Subcutaneous adipose tissue (tissue), 4 donors: Measurements from ENCODE around the gene KIFC1. TPM values are rescaled to one million over a fixed set of nuclear protein-coding genes. Genes with fewer than 3 reads are reported as not detected.

Experiments
- CTCF ChIP-seq: fragments of 450-650 bp; IDR thresholded peaks from one replicate; pipeline ENCODE4 v1.5.1; 2016; ENCODE audit warnings: low read depth, mild to moderate bottlenecking, control low read depth, antibody characterized with exemption, moderate library complexity
- total RNA-seq, 4 donors: library from RNA; depleted of rRNA; stranded (reverse); fragments of >200 nt; gene quantifications; one replicate each; pipeline ENCODE4 v1.1.0, GENCODE V29; 2016

The KIFC1 gene
- total RNA-seq, 4 donors from 2014 or later: 0.33 to 4.4 (median 3.9) TPM; not detected in 1

GRCh38 chr6:33367009-33367714, 24.5 kb upstream of the KIFC1 start:
- no peak for TF ChIP-seq CTCF

- no peak for TF ChIP-seq CTCF
Measured at GRCh38 chr6:33372526-33373123, 19.0 kb upstream of the KIFC1 start.

GRCh38 chr6:33373960-33374910, 17.4 kb upstream of the KIFC1 start:
- no peak for TF ChIP-seq CTCF

GRCh38 chr6:33375143-33375671, 16.4 kb upstream of the KIFC1 start:
- no peak for TF ChIP-seq CTCF

GRCh38 chr6:33377171-33377570, 14.5 kb upstream of the KIFC1 start:
- no peak for TF ChIP-seq CTCF

- TF ChIP-seq CTCF: no peak
Measured at GRCh38 chr6:33380272-33380981, 11.2 kb upstream of the KIFC1 start.
